Measurements from ENCODE around the gene IMMP2L. TPM values are rescaled to one million over a fixed set of nuclear protein-coding genes. Genes with fewer than 3 reads are reported as not detected.

Gene IMMP2L
- total RNA-seq, 1 donor from 2014 or later = 16.7 TPM

- DNase-seq (ENCODE audit: low spot score) = no peak
- intact Hi-C loops (cut with DNase I) = no loop called here
Observed at GRCh38 chr7:111043561-111043960, 518.7 kb downstream of the IMMP2L start.

- intact Hi-C loops (cut with DNase I) = no loop called here
Observed at GRCh38 chr7:111042842-111043241, 519.5 kb downstream of the IMMP2L start.

GRCh38 chr7:111041577-111041976, 520.7 kb downstream of the IMMP2L start:
- intact Hi-C loops (cut with DNase I) = no loop called here
- DNase-seq (ENCODE audit: low spot score) = no peak

More at GRCh38 chr7:111042842-111043241, 519.5 kb downstream of the IMMP2L start:
- DNase-seq (ENCODE audit: low spot score) = no peak

GRCh38 chr7:111038185-111038584, 524.1 kb downstream of the IMMP2L start:
- no peak for DNase-seq (ENCODE audit: low spot score)
- intact Hi-C loops (cut with DNase I) = no loop called here

- DNase-seq (ENCODE audit: low spot score) = no peak
- intact Hi-C loops (cut with DNase I) = no loop called here
Observed at GRCh38 chr7:111031916-111032315, 530.4 kb downstream of the IMMP2L start.

GRCh38 chr7:111030336-111030735, 532.0 kb downstream of the IMMP2L start:
- intact Hi-C loops (cut with DNase I) = no loop called here
- DNase-seq (ENCODE audit: low spot score) = no peak

- intact Hi-C loops (cut with DNase I) = no loop called here
- no peak for DNase-seq (ENCODE audit: low spot score)
Observed at GRCh38 chr7:111029574-111030251, 532.6 kb downstream of the IMMP2L start.

- intact Hi-C loops (cut with DNase I) = no loop called here
- no peak for DNase-seq (ENCODE audit: low spot score)
Observed at GRCh38 chr7:111029141-111029572, 533.1 kb downstream of the IMMP2L start.

GRCh38 chr7:111027396-111027795, 534.9 kb downstream of the IMMP2L start:
- intact Hi-C loops (cut with DNase I) = no loop called here
- no peak for DNase-seq (ENCODE audit: low spot score)

GRCh38 chr7:111026806-111027205, 535.5 kb downstream of the IMMP2L start:
- no peak for DNase-seq (ENCODE audit: low spot score)
- intact Hi-C loops (cut with DNase I) = no loop called here

GRCh38 chr7:111026343-111026742, 535.9 kb downstream of the IMMP2L start:
- DNase-seq (ENCODE audit: low spot score) = no peak
- intact Hi-C loops (cut with DNase I) = no loop called here

GRCh38 chr7:111025006-111025405, 537.3 kb downstream of the IMMP2L start:
- no peak for DNase-seq (ENCODE audit: low spot score)
- intact Hi-C loops (cut with DNase I) = no loop called here

- intact Hi-C loops (cut with DNase I) = no loop called here
Observed at GRCh38 chr7:111018960-111019736, 543.1 kb downstream of the IMMP2L start.

GRCh38 chr7:111018447-111018846, 543.8 kb downstream of the IMMP2L start:
- intact Hi-C loops (cut with DNase I) = no loop called here
- DNase-seq (ENCODE audit: low spot score) = no peak

More at GRCh38 chr7:111018960-111019736, 543.1 kb downstream of the IMMP2L start:
- no peak for DNase-seq (ENCODE audit: low spot score)

- no peak for DNase-seq (ENCODE audit: low spot score)
- intact Hi-C loops (cut with DNase I) = no loop called here
Observed at GRCh38 chr7:111014079-111014478, 548.2 kb downstream of the IMMP2L start.

GRCh38 chr7:111012799-111013675, 549.3 kb downstream of the IMMP2L start:
- no peak for DNase-seq (ENCODE audit: low spot score)
- intact Hi-C loops (cut with DNase I) = no loop called here

- intact Hi-C loops (cut with DNase I) = no loop called here
- DNase-seq (ENCODE audit: low spot score) = no peak
Observed at GRCh38 chr7:111012149-111012548, 550.1 kb downstream of the IMMP2L start.

- no peak for DNase-seq (ENCODE audit: low spot score)
- intact Hi-C loops (cut with DNase I) = no loop called here
Observed at GRCh38 chr7:111011520-111011919, 550.8 kb downstream of the IMMP2L start.

- intact Hi-C loops (cut with DNase I) = no loop called here
- DNase-seq (ENCODE audit: low spot score) = no peak
Observed at GRCh38 chr7:111010798-111011197, 551.5 kb downstream of the IMMP2L start.

- intact Hi-C loops (cut with DNase I) = no loop called here
- no peak for DNase-seq (ENCODE audit: low spot score)
Observed at GRCh38 chr7:111009526-111010040, 552.7 kb downstream of the IMMP2L start.
